DOHH2 (cell line): ENCODE data around the gene ANXA2.

Experiments used
- H3F3A ChIP-seq: fragments of 200-600 bp; sonication (generic), shearing (Covaris generic); 2 replicates; pipeline ENCODE4 v1.6.0; 2016; ENCODE audit warnings: antibody characterized with exemption, mild to moderate bottlenecking; ENCODE audit not compliant: control insufficient read depth, insufficient read depth
- H3K27ac ChIP-seq: fragments of 200-600 bp; sonication (generic); 2 replicates; pipeline ENCODE4 v1.5.1; 2014; ENCODE audit warnings: low read depth, mild to moderate bottlenecking, low read length, moderate library complexity
- H3K27me3 ChIP-seq: fragments of 200-600 bp; sonication (generic); 2 replicates; pipeline ENCODE4 v1.6.1; 2014; ENCODE audit warnings: mild to moderate bottlenecking, low read length, mixed read lengths; ENCODE audit not compliant: control insufficient read depth
- H3K36me3 ChIP-seq: fragments of 200-600 bp; sonication (generic); 2 replicates; pipeline ENCODE4 v1.6.1; 2014; ENCODE audit warnings: mild to moderate bottlenecking, low read length, moderate library complexity, mixed read lengths; ENCODE audit not compliant: control insufficient read depth
- H3K4me1 ChIP-seq: fragments of 200-600 bp; sonication (generic); 2 replicates; pipeline ENCODE4 v1.6.1; 2014; ENCODE audit warnings: mild to moderate bottlenecking, low read length, mixed read lengths; ENCODE audit not compliant: control insufficient read depth
- H3K4me2 ChIP-seq: fragments of 200-600 bp; sonication (generic); 2 replicates; pipeline ENCODE4 v1.6.0; 2014; ENCODE audit warnings: mild to moderate bottlenecking, low read length, moderate library complexity
- H3K4me3 ChIP-seq: fragments of 200-600 bp; sonication (generic); 2 replicates; pipeline ENCODE4 v1.5.1; 2014; ENCODE audit warnings: mild to moderate bottlenecking, low read length, mixed read lengths
- H3K79me2 ChIP-seq: fragments of 200-600 bp; sonication (generic); 2 replicates; pipeline ENCODE4 v1.6.1; 2014; ENCODE audit warnings: mild to moderate bottlenecking, low read length, mixed read lengths; ENCODE audit not compliant: control insufficient read depth
- H3K9me2 ChIP-seq: fragments of 200-600 bp; sonication (generic); replicated peaks from 2 replicates; pipeline ENCODE4 v1.6.1; 2014; ENCODE audit warnings: mild to moderate bottlenecking, low read length, mixed read lengths; ENCODE audit not compliant: control insufficient read depth
- H3K9me3 ChIP-seq: fragments of 200-600 bp; sonication (generic); 2 replicates; pipeline ENCODE4 v1.6.1; 2014; ENCODE audit warnings: antibody characterized with exemption, low read length, mixed read lengths; ENCODE audit not compliant: control insufficient read depth, insufficient read depth
- H4K20me1 ChIP-seq: fragments of 200-600 bp; sonication (generic); 2 replicates; pipeline ENCODE4 v1.6.0; 2014; ENCODE audit warnings: low read depth, mild to moderate bottlenecking, antibody characterized with exemption, low read length, moderate library complexity; ENCODE audit not compliant: control insufficient read depth, insufficient read depth
- CTCF ChIP-seq: fragments of 200-600 bp; sonication (generic); IDR thresholded peaks from one replicate; pipeline ENCODE4 v1.5.1; 2014; ENCODE audit warnings: antibody characterized with exemption, mild to moderate bottlenecking, low read depth, low read length; ENCODE audit not compliant: poor library complexity, severe bottlenecking
- EZH2phosphoT487 ChIP-seq: fragments of 200-600 bp; sonication (generic); IDR thresholded peaks from 2 replicates; pipeline ENCODE4 v1.6.1; 2017; ENCODE audit warnings: borderline replicate concordance, mild to moderate bottlenecking, antibody characterized with exemption, low read length, moderate library complexity, mixed read lengths

Gene ANXA2

GRCh38 chr15:60318216-60318867 is 79.4 kb downstream of the ANXA2 start:
- no peaks in the 10 kb centered on the region for H3F3A ChIP-seq
- no peaks in the 10 kb centered on the region for H3K36me3 ChIP-seq
- no peak overlapping the region for H3K4me2 ChIP-seq
- no peak overlapping the region for H3K27ac ChIP-seq
- H3K9me3 ChIP-seq, result no peaks in the 10 kb centered on the region
- H3K79me2 ChIP-seq, result no peaks in the 10 kb centered on the region
- H3K9me2 ChIP-seq, result no peaks in the 10 kb centered on the region
- H4K20me1 ChIP-seq, result no peaks in the 10 kb centered on the region
- no peak overlapping the region for H3K4me3 ChIP-seq
- TF ChIP-seq CTCF, result no peak
- no peak for TF ChIP-seq EZH2phosphoT487
- H3K4me1 ChIP-seq, result no peaks in the 10 kb centered on the region
- H3K27me3 ChIP-seq, result no peaks in the 10 kb centered on the region; the same call in 1 of the 2 replicates

DNA sequence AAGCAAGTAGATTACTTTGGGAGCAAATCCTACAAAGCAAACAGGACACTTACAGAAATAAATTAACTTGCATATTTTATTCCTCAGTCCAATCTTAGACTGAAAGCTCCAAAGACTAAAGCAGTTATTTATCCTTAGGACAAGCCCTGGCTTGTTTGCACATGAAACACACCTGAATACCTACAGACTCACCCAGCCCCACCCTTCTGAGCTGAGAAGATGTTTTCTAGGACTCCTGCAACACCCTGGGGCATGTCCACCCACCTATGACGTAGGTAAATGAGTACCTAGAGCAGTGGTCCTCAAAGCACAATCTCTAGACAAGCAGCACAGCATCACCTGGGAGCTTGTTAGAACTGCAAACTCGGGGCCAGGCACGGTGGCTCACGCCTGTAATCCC is 80.8 kb downstream of the ANXA2 start:
- TF ChIP-seq CTCF, result no peak
- Histone ChIP-seq H3K79me2 (no peaks in the 10 kb centered on the region), H3K4me3 (no peak overlapping the region), H4K20me1 (no peaks in the 10 kb centered on the region), H3K27ac (no peak overlapping the region), H3F3A (no peaks in the 10 kb centered on the region), H3K4me1 (no peaks in the 10 kb centered on the region), H3K4me2 (no peak overlapping the region), H3K27me3 (no peaks in the 10 kb centered on the region; the same call in 1 of the 2 replicates), H3K36me3 (no peaks in the 10 kb centered on the region), H3K9me3 (no peaks in the 10 kb centered on the region), H3K9me2 (no peaks in the 10 kb centered on the region)

DNA sequence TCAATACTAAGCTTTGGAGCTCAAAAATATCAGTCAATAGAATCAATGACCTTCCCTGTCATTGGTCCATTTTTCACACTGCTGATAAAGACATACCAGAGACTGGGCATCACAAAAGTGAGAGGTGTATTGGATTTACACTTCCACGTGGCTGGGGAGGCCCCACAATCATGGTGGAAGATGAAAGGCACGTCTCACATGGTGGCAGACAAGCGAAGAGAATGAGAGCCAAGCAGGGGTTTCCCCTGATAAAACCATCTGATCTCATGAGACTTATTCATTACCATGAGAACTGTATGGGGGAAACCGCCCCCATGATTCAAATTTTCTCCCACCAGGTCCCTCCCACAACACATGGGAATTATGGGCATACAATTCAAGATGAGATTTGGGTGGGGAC is 81.9 kb downstream of the ANXA2 start:
- no peak overlapping the region for H3K4me3 ChIP-seq
- H3K4me2 ChIP-seq, result no peak overlapping the region
- H3K9me2 ChIP-seq, result no peaks in the 10 kb centered on the region
- H3K79me2 ChIP-seq, result no peaks in the 10 kb centered on the region
- H3F3A ChIP-seq, result no peaks in the 10 kb centered on the region
- H4K20me1 ChIP-seq, result no peaks in the 10 kb centered on the region
- no peak overlapping the region for H3K27ac ChIP-seq
- no peak for TF ChIP-seq EZH2phosphoT487
- TF ChIP-seq CTCF, result no peak
- H3K9me3 ChIP-seq, result no peaks in the 10 kb centered on the region
- no peaks in the 10 kb centered on the region; the same call in 1 of the 2 replicates for H3K27me3 ChIP-seq
- no peaks in the 10 kb centered on the region for H3K4me1 ChIP-seq
- no peaks in the 10 kb centered on the region for H3K36me3 ChIP-seq
